Nucleus accumbens (tissue), 56 donors: ENCODE data around the gene HOXC11.
A peak's percentile ranks its signal among the peaks of the same experiment; 100 is the strongest.

Source experiments
- DNase-seq, 56 donors: peaks; one replicate each; lab custom pipeline; 2025; lab: John Stamatoyannopoulos, UW

Gene HOXC11

GRCh38 chr12:53983568-53983949, 10.6 kb downstream of the HOXC11 start:
- DNase-seq: no peak

GRCh38 chr12:53983950-53984572, 11.1 kb downstream of the HOXC11 start:
- no peak for DNase-seq

DNA sequence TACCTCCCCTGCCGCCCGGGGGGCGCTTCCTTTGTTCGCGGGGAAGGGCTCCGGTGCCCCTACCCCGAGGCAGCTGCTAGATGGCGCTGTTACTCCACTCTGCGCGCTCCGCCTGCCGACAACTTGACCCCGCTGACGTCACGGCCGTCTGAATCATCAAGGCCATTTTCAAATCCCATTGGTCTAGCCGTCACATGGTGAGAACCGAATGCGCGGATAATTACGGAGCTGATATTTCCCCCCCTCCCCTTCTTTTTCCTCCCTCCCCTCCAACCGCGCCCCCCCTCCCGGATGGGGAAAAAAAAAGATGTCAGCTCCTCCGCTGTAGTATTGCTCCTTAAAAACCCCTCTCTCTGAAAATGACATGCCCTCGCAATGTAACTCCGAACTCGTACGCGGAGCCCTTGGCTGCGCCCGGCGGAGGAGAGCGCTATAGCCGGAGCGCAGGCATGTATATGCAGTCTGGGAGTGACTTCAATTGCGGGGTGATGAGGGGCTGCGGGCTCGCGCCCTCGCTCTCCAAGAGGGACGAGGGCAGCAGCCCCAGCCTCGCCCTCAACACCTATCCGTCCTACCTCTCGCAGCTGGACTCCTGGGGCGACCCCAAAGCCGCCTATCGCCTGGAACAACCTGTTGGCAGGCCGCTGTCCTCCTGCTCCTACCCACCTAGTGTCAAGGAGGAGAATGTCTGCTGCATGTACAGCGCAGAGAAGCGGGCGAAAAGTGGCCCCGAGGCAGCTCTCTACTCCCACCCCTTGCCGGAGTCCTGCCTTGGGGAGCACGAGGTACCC, 12.2 kb downstream of the HOXC11 start, which contains the start of gene HOXC10:
HOXC10 (plus strand) TSS at position 246 of the 791 bp plus-strand sequence; CDS start at position 360, 114 bp downstream.
- peak in 24 of 56 donors; percentile 1 to 66 (median 14) for DNase-seq

DNA sequence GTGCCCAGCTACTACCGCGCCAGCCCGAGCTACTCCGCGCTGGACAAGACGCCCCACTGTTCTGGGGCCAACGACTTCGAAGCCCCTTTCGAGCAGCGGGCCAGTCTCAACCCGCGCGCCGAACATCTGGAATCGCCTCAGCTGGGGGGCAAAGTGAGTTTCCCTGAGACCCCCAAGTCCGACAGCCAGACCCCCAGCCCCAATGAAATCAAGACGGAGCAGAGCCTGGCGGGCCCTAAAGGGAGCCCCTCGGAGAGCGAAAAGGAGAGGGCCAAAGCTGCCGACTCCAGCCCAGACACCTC, 12.7 kb downstream of the HOXC11 start:
- no peak for DNase-seq

DNA sequence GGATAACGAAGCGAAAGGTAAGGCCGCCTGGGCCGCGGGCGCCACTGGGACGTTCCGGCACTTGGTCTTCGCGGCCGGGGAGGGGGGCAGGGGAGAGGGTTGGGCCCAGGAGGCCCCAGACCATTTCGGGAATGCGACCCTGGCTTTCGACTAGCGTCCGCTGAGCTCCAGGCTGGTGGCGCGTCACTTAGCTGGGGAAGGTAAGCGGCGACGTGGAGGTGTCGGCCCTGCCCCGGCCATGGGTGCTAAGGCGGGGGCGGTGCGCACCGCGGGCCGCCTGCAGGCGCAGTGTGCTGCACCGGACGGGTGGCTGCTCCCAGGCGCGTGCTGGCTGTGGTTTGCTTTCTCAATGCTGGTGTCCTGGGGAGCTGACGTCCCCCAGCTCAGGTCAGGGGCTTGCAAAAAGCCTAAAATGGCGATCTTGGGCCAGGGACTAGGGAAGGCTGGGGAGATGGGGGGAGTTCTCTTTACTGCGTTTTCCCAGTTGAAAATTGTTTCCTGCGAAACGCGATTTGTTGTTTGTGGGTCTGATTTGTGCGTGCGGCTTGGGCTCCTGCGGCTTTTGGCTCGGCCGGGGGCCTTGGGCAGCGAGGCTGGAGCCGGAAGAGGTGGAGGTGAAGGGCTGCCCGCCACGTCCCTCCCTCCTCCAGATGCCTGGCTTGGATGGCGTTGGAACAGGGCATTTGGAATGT, 13.2 kb downstream of the HOXC11 start:
- DNase-seq: no peak

GRCh38 chr12:53986686-53987483, 14.0 kb downstream of the HOXC11 start:
- DNase-seq: no peak

DNA sequence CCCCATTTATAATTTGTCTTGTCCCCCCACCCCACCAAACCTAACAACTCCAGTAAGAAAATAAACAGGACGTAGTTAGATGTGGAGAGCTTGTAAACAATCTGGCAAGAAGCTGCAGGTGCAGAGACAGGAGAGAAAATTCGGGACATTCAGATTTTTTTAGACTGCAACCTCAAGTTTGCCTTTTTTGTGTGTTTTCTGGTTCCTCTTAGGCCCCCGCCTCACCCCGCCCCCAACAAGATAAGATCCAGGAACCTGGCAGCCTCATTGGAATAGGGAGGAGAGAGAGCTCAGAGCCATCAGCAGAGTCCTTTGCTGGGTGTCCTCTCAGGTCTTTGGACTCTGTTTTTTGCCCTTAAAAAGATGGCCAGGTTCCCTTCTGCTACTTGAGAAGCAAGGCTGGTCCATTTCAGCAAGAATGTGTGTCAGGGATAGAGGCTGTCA, 14.9 kb downstream of the HOXC11 start:
- no peak for DNase-seq

GRCh38 chr12:53988541-53989226, 15.8 kb downstream of the HOXC11 start:
- no peak for DNase-seq

DNA sequence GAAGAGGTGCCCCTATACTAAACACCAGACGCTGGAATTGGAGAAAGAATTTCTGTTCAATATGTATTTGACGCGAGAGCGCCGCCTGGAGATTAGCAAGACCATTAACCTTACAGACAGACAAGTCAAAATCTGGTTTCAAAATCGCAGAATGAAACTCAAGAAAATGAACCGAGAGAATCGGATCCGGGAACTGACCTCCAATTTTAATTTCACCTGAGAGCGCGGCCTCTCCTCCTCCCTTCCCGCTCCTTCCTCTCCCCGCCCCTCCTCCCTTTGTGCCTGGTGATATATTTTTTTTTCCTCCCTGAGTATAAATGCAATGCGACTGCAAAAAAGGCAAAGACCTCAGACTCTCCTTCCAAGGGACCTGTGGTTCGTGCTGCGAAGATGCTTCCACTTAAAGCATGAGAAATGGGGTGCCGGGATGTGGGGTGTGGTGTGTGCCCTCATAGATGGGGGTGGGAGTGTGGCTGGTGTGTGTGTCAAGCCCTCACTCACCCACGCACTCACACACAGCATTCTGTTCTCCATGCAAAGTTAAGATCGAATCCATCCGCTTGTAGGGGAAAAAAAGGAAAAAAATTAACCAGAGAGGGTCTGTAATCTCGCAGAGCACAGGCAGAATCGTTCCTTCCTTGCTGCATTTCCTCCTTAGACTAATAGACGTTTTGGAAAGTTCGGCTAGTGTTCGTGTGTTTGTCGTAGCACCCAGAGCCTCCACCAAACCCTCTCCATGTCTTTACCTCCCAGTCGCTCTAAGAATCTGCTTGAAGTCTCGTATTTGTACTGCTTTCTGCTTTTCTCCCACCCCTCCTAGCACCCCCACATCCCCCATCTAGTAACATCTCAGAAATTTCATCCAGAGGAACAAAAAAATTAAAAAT, 16.5 kb downstream of the HOXC11 start:
- peak in 9 of 56 donors; percentile 1 to 30 (median 11) for DNase-seq

DNA sequence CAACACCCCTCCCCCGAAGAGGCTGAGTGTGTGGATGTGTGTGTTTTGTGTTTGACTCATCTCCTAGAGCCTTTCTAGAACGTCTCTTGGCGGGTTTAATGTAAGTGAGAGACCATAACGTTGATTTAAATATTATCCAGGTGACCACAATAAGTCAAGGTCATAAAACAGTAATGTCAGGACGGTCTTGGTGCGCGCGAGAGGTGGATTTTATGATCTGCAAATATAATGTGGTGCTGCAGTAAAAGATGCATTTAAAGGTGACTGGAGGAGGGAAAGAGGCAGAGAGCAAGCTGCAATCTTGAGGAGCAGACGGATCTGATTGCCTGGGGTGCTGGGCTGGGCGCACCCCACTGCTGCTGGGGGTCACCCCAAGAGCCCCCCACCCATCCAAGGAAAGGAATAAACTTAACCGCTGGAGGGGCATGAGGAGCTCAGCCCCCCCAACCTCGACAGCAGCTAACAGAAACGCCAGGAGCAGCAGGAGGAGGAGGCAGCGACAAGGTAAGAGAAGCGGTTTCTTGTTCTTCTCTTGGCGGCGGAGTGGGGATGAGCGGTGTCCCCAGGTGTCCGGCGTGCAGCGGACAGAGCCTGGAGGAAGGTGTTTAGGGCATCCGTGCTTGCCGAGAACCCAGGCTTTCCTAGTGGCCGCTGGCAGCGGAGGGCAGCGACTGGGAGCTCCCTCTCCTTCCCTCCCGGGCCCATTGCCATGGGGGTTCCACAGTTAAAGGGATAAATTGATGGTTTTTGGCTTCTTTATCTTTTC, 17.6 kb downstream of the HOXC11 start:
- no peak for DNase-seq

DNA sequence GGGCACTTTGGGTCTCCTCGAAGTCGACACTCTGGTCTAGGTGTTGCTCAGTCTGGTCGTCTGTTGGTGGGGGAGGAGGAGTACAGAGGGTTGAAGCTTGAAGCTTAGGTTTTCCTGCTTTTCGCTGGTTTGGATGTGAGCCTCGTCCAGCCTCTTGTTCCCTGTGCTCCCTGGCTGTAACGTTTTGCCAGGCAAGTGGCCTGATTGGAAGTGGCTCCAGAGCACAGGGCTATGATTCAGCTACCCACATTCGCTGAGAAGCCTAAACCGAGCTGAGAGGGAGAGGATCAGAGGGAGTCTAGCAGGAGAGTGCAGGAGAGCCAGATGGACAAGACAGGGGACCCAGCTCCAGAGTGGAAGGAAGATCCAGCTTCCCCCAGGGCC, 18.1 kb downstream of the HOXC11 start:
- no peak for DNase-seq

DNA sequence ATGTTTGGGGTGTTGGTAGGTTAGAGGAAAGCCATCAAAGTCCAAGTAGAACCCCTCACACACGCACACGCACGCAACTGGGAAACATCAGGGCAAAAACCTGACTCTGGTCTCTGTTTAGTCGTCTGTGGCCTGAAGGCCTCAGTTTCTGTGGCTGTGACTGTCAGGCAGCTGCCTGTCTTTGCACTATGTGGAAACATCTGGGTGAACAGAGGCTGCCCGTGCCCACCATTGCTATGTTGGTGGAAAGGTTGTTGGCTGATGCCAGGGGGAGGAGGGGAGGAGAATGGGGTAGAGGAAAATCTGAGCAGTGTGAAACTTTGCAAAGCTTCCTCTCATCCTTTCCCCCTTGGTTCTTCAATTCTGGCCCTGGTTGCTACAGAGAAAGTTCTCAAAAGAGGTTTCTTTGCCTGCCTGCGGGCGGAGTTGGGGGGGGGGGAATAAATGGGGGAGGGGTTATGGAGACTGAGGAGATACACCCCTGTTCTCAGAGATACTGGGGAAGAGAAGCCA, 19.5 kb downstream of the HOXC11 start:
- no peak for DNase-seq

- DNase-seq: no peak
Observed at GRCh38 chr12:53993162-53994008, 20.5 kb downstream of the HOXC11 start.

GRCh38 chr12:53994009-53994263, 21.0 kb downstream of the HOXC11 start:
- no peak for DNase-seq

DNA sequence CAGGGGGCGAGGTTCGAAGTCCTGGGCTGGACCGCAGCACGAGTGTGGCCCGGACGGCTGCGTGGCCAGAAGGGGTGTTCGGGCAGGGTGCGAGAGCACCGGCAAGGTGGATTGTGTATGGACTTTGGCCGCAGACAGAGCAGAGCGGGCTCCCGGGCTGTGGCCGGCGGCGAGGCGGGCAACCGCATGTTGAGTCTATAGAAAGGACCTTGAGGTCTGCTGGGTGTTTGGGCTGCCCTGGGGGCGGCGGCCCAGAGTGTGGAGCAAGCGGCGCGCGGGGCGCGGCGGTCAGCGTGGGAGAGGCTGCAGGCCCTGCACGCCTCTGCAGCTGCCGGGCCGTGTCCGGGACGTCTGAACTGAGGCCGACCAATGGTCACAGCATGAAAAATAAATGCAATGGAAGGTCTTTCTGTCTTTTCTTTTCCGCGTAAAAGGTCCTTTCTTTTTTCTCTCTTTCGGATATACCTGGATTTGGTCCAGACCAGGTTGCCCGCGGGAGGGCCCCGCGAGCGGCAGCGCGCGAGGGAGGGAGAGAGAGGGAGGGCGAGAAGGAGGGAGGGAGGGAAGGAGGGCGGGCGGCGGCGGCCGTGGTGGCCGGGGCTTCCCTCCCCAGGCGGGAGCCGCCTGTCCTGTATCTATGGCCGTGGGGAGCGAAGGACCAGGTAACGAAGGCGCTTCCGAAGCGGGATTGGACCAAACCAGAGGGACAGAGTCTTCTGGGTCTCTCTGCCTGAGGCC, 21.5 kb downstream of the HOXC11 start:
- DNase-seq: no peak

- DNase-seq: no peak
Observed at GRCh38 chr12:53995002-53995377, 22.1 kb downstream of the HOXC11 start.
